Measurements from ENCODE around the gene MAP3K15.
A peak's percentile ranks its signal among the peaks of the same experiment; 100 is the strongest.

MAP3K15 gene

DNA sequence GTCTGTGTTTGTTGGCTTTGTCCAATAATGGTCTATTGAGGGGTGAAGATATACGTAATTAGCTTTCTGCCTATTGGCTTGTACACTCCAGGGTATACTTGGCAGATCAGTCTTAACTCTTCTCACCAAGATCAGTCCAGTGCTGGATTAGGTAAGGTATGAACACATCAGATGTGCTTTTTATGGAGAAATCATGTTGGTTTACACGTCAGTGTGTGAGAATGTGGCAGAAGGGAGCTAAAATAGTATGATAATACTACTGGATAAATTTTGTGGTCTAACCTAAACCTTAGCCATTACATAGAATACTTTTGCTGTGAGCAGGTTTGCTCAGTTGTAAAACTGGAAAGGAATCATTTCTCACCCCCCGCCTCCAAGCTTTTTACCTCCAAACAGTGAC, 167.4 kb downstream of the MAP3K15 start:
- Histone ChIP-seq H3K36me3 (ENCODE audit: insufficient read depth, insufficient read length, low read length) (peaks cover 47% of the 10 kb centered on the region), H3K9me3 (ENCODE audit: insufficient read depth, low read length) (no peaks in the 10 kb centered on the region), H3K4me3 (ENCODE audit: insufficient read length, low read depth) (no peak overlapping the region), H3K27me3 (ENCODE audit: insufficient read depth, insufficient read length) (no peaks in the 10 kb centered on the region), H3K9ac (ENCODE audit: insufficient read length, low read depth) (no peak overlapping the region), H3K4me1 (ENCODE audit: insufficient read depth, insufficient read length) (peaks cover 2% of the 10 kb centered on the region)
- TF ChIP-seq SUZ12 (IDR thresholded peaks at IDR 0.05; ENCODE audit: extremely low read depth, insufficient read depth, insufficient read length) (no peak), ZNF274 (IDR thresholded peaks at IDR 0.05; ENCODE audit: low read depth, low read length) (no peak), YY1 (IDR thresholded peaks at IDR 0.05; ENCODE audit: insufficient read depth, insufficient read length) (no peak)
- DNase-seq (ENCODE audit: low read depth, low spot score), result no peak

- no peak for DNase-seq (ENCODE audit: low read depth, low spot score)
- H3K4me3 ChIP-seq (ENCODE audit: insufficient read length, low read depth), result peak overlapping the region; percentile 90
- no peak for TF ChIP-seq YY1 (IDR thresholded peaks at IDR 0.05; ENCODE audit: insufficient read depth, insufficient read length)
- TF ChIP-seq SUZ12 (IDR thresholded peaks at IDR 0.05; ENCODE audit: extremely low read depth, insufficient read depth, insufficient read length), result no peak
- TF ChIP-seq ZNF274 (IDR thresholded peaks at IDR 0.05; ENCODE audit: low read depth, low read length), result no peak
- peaks cover 22% of the 10 kb centered on the region for H3K36me3 ChIP-seq (ENCODE audit: insufficient read depth, insufficient read length, low read length)
- peaks cover 2% of the 10 kb centered on the region for H3K4me1 ChIP-seq (ENCODE audit: insufficient read depth, insufficient read length)
- H3K27me3 ChIP-seq (ENCODE audit: insufficient read depth, insufficient read length), result no peaks in the 10 kb centered on the region
- H3K9me3 ChIP-seq (ENCODE audit: insufficient read depth, low read length), result no peaks in the 10 kb centered on the region
- peak overlapping the region; percentile 94 for H3K9ac ChIP-seq (ENCODE audit: insufficient read length, low read depth)
Measured at GRCh38 chrX:19344661-19345060, 170.6 kb downstream of the MAP3K15 start.

DNA sequence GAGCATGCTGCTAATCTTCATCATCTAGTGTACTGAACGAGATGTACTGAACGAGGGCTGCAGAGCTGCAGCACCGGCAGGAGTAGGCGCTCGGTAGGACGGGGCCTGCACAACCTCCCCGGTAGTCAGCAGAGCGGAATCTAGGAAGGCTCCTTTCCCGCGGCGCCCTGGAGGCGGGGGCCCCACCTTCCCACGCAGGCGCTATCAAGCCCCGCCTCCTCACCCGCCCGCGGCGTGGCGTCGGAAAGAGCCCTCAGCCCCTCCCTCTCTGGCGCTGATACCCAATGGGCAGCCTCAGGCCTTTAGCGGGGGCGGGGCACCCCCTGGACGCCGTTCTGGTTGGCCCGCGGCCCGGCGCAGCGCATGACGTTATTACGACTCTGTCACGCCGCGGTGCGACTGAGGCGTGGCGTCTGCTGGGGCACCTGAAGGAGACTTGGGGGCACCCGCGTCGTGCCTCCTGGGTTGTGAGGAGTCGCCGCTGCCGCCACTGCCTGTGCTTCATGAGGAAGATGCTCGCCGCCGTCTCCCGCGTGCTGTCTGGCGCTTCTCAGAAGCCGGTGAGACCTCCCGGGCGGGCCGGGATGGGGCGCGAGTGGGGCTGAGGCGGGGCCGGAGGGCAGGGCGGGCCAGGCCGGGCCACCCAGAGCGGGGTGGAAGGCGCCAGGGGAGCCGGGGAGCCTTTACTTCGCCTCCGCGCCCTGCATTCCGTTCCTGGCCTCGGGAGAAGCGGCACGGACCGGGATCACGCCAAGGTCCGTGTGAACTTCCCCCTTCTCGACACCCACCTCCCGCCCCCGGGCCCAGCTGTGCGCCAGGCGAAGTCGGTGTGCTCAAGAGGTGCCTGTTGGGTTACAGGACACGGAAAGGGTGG, 171.5 kb downstream of the MAP3K15 start, which contains the start of gene PDHA1:
Gene PDHA1 (plus strand): TSS at position 393 of the 874 bp plus-strand sequence. CDS start 111 bp downstream, at position 504.
- Histone ChIP-seq H3K9me3 (ENCODE audit: insufficient read depth, low read length) (no peaks in the 10 kb centered on the region), H3K4me1 (ENCODE audit: insufficient read depth, insufficient read length) (peaks cover 2% of the 10 kb centered on the region), H3K9ac (ENCODE audit: insufficient read length, low read depth) (peak within 1 kb of the TSS; percentile 94), H3K27me3 (ENCODE audit: insufficient read depth, insufficient read length) (no peaks in the 10 kb centered on the region), H3K36me3 (ENCODE audit: insufficient read depth, insufficient read length, low read length) (peaks cover 13% of the 10 kb centered on the region), H3K4me3 (ENCODE audit: insufficient read length, low read depth) (peak within 1 kb of the TSS; percentile 90)
- DNase-seq (ENCODE audit: low read depth, low spot score), result peak; percentile 83
- no peak for TF ChIP-seq ZNF274 (IDR thresholded peaks at IDR 0.05; ENCODE audit: low read depth, low read length)
- TF ChIP-seq YY1 (IDR thresholded peaks at IDR 0.05; ENCODE audit: insufficient read depth, insufficient read length), result no peak
- TF ChIP-seq SUZ12 (IDR thresholded peaks at IDR 0.05; ENCODE audit: extremely low read depth, insufficient read depth, insufficient read length), result no peak

DNA sequence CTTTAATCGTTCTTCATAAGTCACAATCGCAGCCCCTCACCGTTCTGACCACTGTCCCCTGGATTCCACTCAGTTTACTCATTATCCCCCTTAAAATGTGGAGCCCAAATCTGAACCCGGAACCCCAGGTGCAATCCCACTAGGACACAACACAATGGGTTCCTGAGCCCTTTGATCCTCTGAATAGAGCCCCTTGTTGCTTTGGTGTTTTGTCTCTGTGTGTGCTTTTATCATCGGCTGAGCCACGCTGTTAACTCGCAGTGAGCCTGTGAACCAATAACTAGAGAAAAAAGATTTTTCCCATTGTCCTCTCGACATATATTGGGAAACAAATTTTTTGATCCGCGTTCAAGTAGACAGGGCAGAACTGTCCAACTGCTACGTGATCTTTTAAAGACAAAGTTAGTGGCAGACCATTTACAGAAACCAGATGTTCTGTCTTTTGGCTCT, 172.2 kb downstream of the MAP3K15 start:
- H3K27me3 ChIP-seq (ENCODE audit: insufficient read depth, insufficient read length), result no peaks in the 10 kb centered on the region
- DNase-seq (ENCODE audit: low read depth, low spot score), result no peak
- peaks cover 12% of the 10 kb centered on the region for H3K36me3 ChIP-seq (ENCODE audit: insufficient read depth, insufficient read length, low read length)
- peaks cover 2% of the 10 kb centered on the region for H3K4me1 ChIP-seq (ENCODE audit: insufficient read depth, insufficient read length)
- H3K9me3 ChIP-seq (ENCODE audit: insufficient read depth, low read length), result no peaks in the 10 kb centered on the region
- no peak for TF ChIP-seq ZNF274 (IDR thresholded peaks at IDR 0.05; ENCODE audit: low read depth, low read length)
- peak overlapping the region; percentile 90 for H3K4me3 ChIP-seq (ENCODE audit: insufficient read length, low read depth)
- H3K9ac ChIP-seq (ENCODE audit: insufficient read length, low read depth), result peak overlapping the region; percentile 87

DNA sequence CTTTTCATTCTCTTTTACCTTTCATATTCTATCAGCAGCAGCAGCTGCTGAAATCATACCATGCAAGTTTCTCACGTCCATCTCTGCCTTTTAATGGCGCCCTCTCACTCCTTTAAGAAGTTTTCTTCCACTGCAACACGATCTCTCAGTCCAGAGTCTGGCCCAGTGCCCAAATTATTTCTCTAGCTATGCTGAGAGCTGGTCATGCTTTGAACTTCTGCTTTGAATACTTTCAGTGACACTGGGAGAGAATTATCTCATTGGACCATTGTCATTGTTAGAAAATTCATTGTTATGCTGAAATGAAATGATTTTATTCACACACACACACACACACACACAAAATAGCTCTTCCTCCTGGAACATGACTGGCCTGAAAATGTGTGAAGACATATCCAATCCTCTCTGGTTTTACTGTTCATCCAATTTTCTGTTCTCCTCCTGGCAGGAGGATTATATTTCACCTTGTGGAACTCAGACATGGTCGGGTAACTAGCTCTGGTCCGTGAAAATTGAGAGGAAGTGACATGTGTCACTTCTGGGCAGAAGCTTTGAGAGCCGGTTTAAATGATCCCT, 172.9 kb downstream of the MAP3K15 start:
- no peak overlapping the region for H3K4me3 ChIP-seq (ENCODE audit: insufficient read length, low read depth)
- H3K9me3 ChIP-seq (ENCODE audit: insufficient read depth, low read length), result no peaks in the 10 kb centered on the region
- no peak overlapping the region for H3K9ac ChIP-seq (ENCODE audit: insufficient read length, low read depth)
- no peak for DNase-seq (ENCODE audit: low read depth, low spot score)
- H3K27me3 ChIP-seq (ENCODE audit: insufficient read depth, insufficient read length), result no peaks in the 10 kb centered on the region
- peaks cover 7% of the 10 kb centered on the region for H3K36me3 ChIP-seq (ENCODE audit: insufficient read depth, insufficient read length, low read length)
- H3K4me1 ChIP-seq (ENCODE audit: insufficient read depth, insufficient read length), result peaks cover 2% of the 10 kb centered on the region
- TF ChIP-seq ZNF274 (IDR thresholded peaks at IDR 0.05; ENCODE audit: low read depth, low read length), result no peak
- no peak for TF ChIP-seq YY1 (IDR thresholded peaks at IDR 0.05; ENCODE audit: insufficient read depth, insufficient read length)

GRCh38 chrX:19334945-19335626, 180.2 kb downstream of the MAP3K15 start:
- Histone ChIP-seq H3K9me3 (ENCODE audit: insufficient read depth, low read length) (peaks cover 44% of the 10 kb centered on the region), H3K9ac (ENCODE audit: insufficient read length, low read depth) (no peak overlapping the region), H3K4me1 (ENCODE audit: insufficient read depth, insufficient read length) (no peaks in the 10 kb centered on the region), H3K4me3 (ENCODE audit: insufficient read length, low read depth) (no peak overlapping the region), H3K27me3 (ENCODE audit: insufficient read depth, insufficient read length) (no peaks in the 10 kb centered on the region), H3K36me3 (ENCODE audit: insufficient read depth, insufficient read length, low read length) (no peaks in the 10 kb centered on the region)
- DNase-seq (ENCODE audit: low read depth, low spot score), result peak; percentile 63
- no peak for TF ChIP-seq ZNF274 (IDR thresholded peaks at IDR 0.05; ENCODE audit: low read depth, low read length)
- no peak for TF ChIP-seq SUZ12 (IDR thresholded peaks at IDR 0.05; ENCODE audit: extremely low read depth, insufficient read depth, insufficient read length)
- no peak for TF ChIP-seq YY1 (IDR thresholded peaks at IDR 0.05; ENCODE audit: insufficient read depth, insufficient read length)

- peaks cover 44% of the 10 kb centered on the region for H3K9me3 ChIP-seq (ENCODE audit: insufficient read depth, low read length)
- no peak for TF ChIP-seq YY1 (IDR thresholded peaks at IDR 0.05; ENCODE audit: insufficient read depth, insufficient read length)
- TF ChIP-seq ZNF274 (IDR thresholded peaks at IDR 0.05; ENCODE audit: low read depth, low read length), result no peak
- TF ChIP-seq SUZ12 (IDR thresholded peaks at IDR 0.05; ENCODE audit: extremely low read depth, insufficient read depth, insufficient read length), result no peak
- no peaks in the 10 kb centered on the region for H3K27me3 ChIP-seq (ENCODE audit: insufficient read depth, insufficient read length)
- H3K4me3 ChIP-seq (ENCODE audit: insufficient read length, low read depth), result no peak overlapping the region
- H3K36me3 ChIP-seq (ENCODE audit: insufficient read depth, insufficient read length, low read length), result no peaks in the 10 kb centered on the region
- H3K9ac ChIP-seq (ENCODE audit: insufficient read length, low read depth), result no peak overlapping the region
- no peaks in the 10 kb centered on the region for H3K4me1 ChIP-seq (ENCODE audit: insufficient read depth, insufficient read length)
- DNase-seq (ENCODE audit: low read depth, low spot score), result peak; percentile 33
Measured at GRCh38 chrX:19332983-19333382, 182.3 kb downstream of the MAP3K15 start.

All from NT2/D1 (cell line).